Measurements from ENCODE around the gene GPC5. TPM values are rescaled to one million over a fixed set of nuclear protein-coding genes. Genes with fewer than 3 reads are reported as not detected.

The GPC5 gene
- total and polyA plus RNA-seq, 2 of the 13 experiments (the other 11 are each of a cell fraction or from before 2014, with no cell fraction given), result 0.02 to 0.07 TPM

DNA sequence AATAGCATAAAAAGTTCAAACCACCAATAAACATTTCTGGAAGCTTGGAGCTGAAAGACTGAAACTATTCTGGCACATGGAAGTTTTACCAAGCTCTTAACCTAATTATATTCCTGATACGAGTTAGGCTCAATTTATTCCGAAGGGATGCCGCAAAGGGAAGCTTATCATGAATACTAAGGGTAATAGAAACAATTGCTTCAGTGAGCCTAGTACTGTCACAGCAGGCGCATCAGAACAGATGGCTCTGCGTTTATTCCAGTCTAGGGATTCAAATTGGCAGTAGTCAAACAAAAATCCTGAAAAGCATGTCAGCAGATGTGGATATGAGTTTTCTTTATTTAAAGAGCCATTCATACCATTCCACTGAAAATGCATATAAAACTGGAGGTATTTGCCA lies 779.5 kb downstream of the GPC5 start:
- ATAC-seq (no peak), FAIRE-seq (no peak), DNase-seq (ENCODE audit: low spot score) (no peak)
- no peaks in the 10 kb centered on the region for H3K4me1 ChIP-seq (ENCODE audit: insufficient read depth, low read length)
- H3K79me2 ChIP-seq (ENCODE audit: insufficient read depth, low read length), result no peaks in the 10 kb centered on the region
- H3K27me3 ChIP-seq (ENCODE audit: control insufficient read depth in 1 of 2, insufficient read depth in 2 of 2, low read length in 2 of 2), result no peaks in the 10 kb centered on the region; a peak in 1 of 5 replicates
- H3K9ac ChIP-seq (ENCODE audit: insufficient read depth, low read depth, low read length), result no peak overlapping the region
- ChIA-PET POLR2A (no interaction called here), CTCF (ENCODE audit: low intra/inter-chr PET ratio, low total read pairs) (no interaction called here)
- in situ Hi-C loops (cut with HindIII; ENCODE audit: extremely low pct_ligation_motif_present, low pct_unique_long_range_greater_than_20kb), result no loop called here
- H3K4me3 ChIP-seq (replicated peaks in 1 of 3; ENCODE audit: insufficient read depth in 1 of 3, low read depth in 2 of 3, low read length in 3 of 3), result no peak overlapping the region
- no peak overlapping the region for H2AFZ ChIP-seq (ENCODE audit: low read length)
- no peak overlapping the region for H3K4me2 ChIP-seq (ENCODE audit: low read depth, low read length)
- BruUV-seq (replicated peaks), result no TSS peak
- 11% methylated on average over 5 of the region's 5 CpGs for WGBS (ENCODE audit: low lambda C conversion rate)
- no peaks in the 10 kb centered on the region for H4K20me1 ChIP-seq (ENCODE audit: insufficient read depth, low read length)
- H3K9me3 ChIP-seq (ENCODE audit: low read length), result no peaks in the 10 kb centered on the region
- no peak overlapping the region for H3K27ac ChIP-seq (ENCODE audit: extremely low read length, insufficient read depth, low read length)
- no peaks in the 10 kb centered on the region for H3K36me3 ChIP-seq (replicated peaks in 1 of 2; ENCODE audit: control insufficient read depth in 1 of 2, insufficient read depth in 2 of 2, low read length in 2 of 2)
- intact Hi-C loops (cut with micrococcal nuclease; ENCODE audit: unreplicated experiment), result no loop called here
- TF ChIP-seq FLYWCH1 (CRISPR knock-in tag; IDR thresholded peaks at IDR 0.05) (no peak), ZBTB21 (CRISPR knock-in tag; IDR thresholded peaks at IDR 0.05) (no peak), MZF1 (CRISPR knock-in tag; IDR thresholded peaks at IDR 0.05; ENCODE audit: borderline replicate concordance) (no peak), ZNF234 (CRISPR knock-in tag; conservative IDR thresholded peaks at IDR 0.05) (no peak)

DNA sequence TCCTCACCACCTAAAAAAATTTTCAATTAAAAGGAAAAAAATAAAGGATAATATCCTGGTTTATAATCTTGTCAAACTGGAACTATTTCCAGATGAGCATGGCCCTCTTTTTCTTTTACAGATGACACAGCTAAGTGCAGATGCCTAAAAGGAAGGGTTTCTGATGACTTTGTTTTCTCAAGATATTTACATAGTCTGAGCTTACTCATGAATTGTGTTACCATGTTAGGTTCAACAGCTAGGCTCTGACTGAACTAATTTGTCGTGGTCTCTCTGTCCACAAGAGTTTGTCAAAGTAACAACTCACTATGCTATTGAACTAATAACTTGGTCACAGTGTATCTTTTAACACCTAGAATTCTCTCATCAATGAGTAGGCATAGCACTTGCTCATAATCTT lies 780.8 kb downstream of the GPC5 start:
- ChIA-PET CTCF (ENCODE audit: low intra/inter-chr PET ratio, low total read pairs) (no interaction called here), POLR2A (no interaction called here)
- in situ Hi-C loops (cut with HindIII; ENCODE audit: extremely low pct_ligation_motif_present, low pct_unique_long_range_greater_than_20kb) (no loop called here), intact Hi-C loops (cut with micrococcal nuclease; ENCODE audit: unreplicated experiment) (no loop called here)
- no peak overlapping the region for H2AFZ ChIP-seq (ENCODE audit: low read length)
- H3K9me3 ChIP-seq (ENCODE audit: low read length), result no peaks in the 10 kb centered on the region
- DNase-seq (ENCODE audit: low spot score) (no peak), ATAC-seq (no peak), FAIRE-seq (no peak)
- H3K4me3 ChIP-seq (replicated peaks in 1 of 3; ENCODE audit: insufficient read depth in 1 of 3, low read depth in 2 of 3, low read length in 3 of 3), result no peak overlapping the region
- no peaks in the 10 kb centered on the region for H3K79me2 ChIP-seq (ENCODE audit: insufficient read depth, low read length)
- H3K9ac ChIP-seq (ENCODE audit: insufficient read depth, low read depth, low read length), result no peak overlapping the region
- no peak overlapping the region for H3K4me2 ChIP-seq (ENCODE audit: low read depth, low read length)
- BruUV-seq (replicated peaks), result no TSS peak
- no peaks in the 10 kb centered on the region for H3K36me3 ChIP-seq (replicated peaks in 1 of 2; ENCODE audit: control insufficient read depth in 1 of 2, insufficient read depth in 2 of 2, low read length in 2 of 2)
- WGBS (ENCODE audit: low lambda C conversion rate), result 5% methylated on average over 1 of the region's 1 CpG
- no peak overlapping the region for H3K27ac ChIP-seq (ENCODE audit: extremely low read length, insufficient read depth, low read length)
- no peaks in the 10 kb centered on the region for H3K4me1 ChIP-seq (ENCODE audit: insufficient read depth, low read length)
- no peaks in the 10 kb centered on the region for H4K20me1 ChIP-seq (ENCODE audit: insufficient read depth, low read length)
- no peaks in the 10 kb centered on the region for H3K27me3 ChIP-seq (ENCODE audit: control insufficient read depth in 1 of 2, insufficient read depth in 2 of 2, low read length in 2 of 2)
- TF ChIP-seq, protein P1, sequence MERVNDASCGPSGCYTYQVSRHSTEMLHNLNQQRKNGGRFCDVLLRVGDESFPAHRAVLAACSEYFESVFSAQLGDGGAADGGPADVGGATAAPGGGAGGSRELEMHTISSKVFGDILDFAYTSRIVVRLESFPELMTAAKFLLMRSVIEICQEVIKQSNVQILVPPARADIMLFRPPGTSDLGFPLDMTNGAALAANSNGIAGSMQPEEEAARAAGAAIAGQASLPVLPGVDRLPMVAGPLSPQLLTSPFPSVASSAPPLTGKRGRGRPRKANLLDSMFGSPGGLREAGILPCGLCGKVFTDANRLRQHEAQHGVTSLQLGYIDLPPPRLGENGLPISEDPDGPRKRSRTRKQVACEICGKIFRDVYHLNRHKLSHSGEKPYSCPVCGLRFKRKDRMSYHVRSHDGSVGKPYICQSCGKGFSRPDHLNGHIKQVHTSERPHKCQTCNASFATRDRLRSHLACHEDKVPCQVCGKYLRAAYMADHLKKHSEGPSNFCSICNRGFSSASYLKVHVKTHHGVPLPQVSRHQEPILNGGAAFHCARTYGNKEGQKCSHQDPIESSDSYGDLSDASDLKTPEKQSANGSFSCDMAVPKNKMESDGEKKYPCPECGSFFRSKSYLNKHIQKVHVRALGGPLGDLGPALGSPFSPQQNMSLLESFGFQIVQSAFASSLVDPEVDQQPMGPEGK (CRISPR knock-in tag; IDR thresholded peaks at IDR 0.05), result no peak
- TF ChIP-seq, protein P2, sequence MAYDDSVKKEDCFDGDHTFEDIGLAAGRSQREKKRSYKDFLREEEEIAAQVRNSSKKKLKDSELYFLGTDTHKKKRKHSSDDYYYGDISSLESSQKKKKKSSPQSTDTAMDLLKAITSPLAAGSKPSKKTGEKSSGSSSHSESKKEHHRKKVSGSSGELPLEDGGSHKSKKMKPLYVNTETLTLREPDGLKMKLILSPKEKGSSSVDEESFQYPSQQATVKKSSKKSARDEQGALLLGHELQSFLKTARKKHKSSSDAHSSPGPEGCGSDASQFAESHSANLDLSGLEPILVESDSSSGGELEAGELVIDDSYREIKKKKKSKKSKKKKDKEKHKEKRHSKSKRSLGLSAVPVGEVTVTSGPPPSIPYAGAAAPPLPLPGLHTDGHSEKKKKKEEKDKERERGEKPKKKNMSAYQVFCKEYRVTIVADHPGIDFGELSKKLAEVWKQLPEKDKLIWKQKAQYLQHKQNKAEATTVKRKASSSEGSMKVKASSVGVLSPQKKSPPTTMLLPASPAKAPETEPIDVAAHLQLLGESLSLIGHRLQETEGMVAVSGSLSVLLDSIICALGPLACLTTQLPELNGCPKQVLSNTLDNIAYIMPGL (CRISPR knock-in tag; IDR thresholded peaks at IDR 0.05; ENCODE audit: borderline replicate concordance in 1 of 2, low read depth in 1 of 2), result no peak
- no peak for TF ChIP-seq NR2C2 (CRISPR knock-in tag; IDR thresholded peaks at IDR 0.05; ENCODE audit: borderline replicate concordance)
- TF ChIP-seq, protein P3, sequence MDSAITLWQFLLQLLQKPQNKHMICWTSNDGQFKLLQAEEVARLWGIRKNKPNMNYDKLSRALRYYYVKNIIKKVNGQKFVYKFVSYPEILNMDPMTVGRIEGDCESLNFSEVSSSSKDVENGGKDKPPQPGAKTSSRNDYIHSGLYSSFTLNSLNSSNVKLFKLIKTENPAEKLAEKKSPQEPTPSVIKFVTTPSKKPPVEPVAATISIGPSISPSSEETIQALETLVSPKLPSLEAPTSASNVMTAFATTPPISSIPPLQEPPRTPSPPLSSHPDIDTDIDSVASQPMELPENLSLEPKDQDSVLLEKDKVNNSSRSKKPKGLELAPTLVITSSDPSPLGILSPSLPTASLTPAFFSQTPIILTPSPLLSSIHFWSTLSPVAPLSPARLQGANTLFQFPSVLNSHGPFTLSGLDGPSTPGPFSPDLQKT (CRISPR knock-in tag; IDR thresholded peaks at IDR 0.05; ENCODE audit: borderline replicate concordance), result no peak

Data from HepG2 (cell line).